Activated T-cell treated with anti-CD3 and anti-CD28 coated beads for 48 hours (primary cell): ENCODE results near the gene WDR83.
A peak's percentile ranks its signal among the peaks of the same experiment; 100 is the strongest.

ENCODE experiments used
- DNase-seq: peaks from one replicate; pipeline ENCODE4 v3.0.0-alpha.2; 2020; ENCODE audit warnings: low read depth

The WDR83 gene

DNA sequence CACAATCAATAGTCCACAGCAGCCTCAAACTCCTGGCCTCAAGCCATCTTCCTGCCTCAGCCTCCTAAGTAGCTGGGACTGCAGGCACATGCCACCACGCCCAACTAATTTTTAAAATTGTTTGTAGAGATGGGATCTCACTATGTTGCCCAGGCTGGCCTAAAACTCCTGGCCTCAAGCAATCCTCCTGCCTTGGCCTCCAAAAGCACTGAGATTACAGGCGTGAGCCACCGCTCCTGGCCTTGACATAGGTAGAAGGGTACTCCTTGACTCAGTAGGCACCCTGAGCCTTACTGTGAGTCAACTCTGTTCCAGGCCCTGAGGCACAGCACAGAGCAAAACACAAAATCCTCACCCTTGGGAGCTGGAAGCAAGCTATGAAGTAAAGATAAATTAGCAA, 49.3 kb downstream of the WDR83 start:
- no peak for DNase-seq

DNA sequence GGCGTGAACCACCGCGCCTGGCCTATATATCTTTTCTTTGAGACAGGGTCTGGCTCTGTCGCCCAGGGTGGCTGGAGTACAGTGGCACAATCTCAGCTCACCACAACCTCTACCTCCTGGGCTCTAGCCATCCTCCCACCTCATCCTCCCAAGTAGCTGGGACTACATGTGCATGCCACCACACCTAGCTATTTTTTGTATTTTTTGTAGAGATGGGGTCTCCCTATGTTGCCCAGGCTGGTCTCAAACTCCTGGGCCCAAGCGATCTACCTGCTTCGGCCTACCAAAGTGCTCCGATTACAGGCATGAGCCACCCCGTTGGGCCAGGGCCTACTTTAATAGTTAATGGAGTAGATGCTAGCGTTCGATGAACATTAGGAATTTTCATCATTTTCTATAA, 53.7 kb downstream of the WDR83 start:
- DNase-seq: no peak

DNA sequence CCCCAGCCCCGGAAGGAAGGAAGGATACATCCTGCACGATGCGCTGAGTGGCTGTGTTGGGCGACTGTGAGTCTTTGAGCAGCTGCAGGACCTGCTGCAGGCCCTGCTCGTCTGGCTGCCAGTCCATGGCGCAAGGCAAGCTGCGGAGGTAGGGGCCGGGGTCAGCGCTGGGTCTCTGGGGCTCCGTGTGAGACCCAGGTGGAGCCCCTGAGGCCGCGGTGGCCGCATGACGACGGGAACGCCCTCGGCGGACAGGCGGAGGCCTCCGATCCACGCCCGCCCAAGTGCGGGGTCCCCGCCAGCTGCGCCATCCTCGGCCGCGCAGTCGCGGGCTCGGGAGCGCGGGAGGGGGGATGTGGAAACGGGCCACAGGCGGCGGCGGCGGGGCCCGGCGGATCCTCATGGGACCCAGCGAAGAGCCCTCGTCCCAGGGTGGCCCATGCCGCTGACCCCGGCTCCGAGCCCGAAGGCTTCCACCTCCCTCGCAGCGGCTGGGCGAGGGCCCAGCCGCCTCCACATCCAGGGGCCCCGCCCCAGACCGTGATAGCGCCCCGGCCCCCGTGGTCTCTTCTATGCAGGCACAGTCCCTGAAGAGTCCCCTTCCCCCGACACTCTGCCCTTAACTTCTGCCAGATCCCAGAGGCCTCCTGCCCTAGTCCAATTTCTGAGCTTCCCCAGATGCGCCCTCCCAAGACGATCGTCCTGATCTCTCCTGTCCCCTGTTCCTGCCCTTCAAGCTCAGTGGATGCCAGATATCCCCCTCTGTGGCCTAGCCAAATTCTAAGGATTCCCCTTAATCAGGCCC, 54.4 kb downstream of the WDR83 start:
- DNase-seq: no peak

DNA sequence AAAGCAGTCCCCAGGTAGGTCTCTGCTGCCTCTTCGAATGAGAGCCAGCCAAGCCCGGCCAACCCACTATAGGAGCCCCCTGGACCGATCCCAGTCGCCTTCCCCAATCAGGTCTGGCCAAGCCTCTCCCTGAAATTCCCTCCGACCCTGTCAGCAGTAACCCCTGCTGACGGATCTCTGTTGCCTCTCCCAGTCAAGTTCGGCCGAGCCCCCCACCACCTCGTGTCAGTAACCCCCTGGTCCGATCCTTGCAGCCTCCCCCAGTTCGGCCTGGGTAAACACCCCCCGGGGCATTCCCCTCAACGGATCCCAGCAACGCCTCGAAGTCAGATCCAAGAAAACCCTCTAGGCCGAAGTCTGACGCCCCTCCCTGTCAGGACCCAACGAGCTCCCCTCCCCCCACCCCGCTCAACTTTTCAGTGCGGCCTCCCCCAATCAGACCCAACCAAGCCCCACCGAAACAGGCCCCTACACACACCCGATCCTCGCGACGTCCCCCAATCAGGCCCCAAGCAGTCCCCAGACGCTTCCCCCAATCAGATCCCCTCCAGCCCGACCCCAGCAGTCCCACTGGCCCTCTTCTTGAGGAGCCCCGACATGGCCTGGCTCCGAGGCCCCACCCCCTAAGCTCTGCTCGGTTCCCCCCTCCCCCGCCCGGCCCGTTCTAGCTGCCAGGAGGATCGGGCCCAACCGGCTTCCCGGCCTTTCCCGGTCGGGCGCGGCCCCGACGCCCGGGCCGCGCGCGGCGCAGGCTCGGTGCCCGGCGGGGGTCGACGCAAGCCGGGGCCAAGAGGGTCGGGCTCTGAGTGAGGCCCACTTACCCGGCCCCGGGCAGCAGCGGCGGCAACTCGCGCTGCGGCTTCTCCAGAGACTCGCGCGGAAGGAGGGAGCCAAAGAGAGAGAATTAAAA, 55.3 kb downstream of the WDR83 start:
- peak; percentile 51 for DNase-seq

DNA sequence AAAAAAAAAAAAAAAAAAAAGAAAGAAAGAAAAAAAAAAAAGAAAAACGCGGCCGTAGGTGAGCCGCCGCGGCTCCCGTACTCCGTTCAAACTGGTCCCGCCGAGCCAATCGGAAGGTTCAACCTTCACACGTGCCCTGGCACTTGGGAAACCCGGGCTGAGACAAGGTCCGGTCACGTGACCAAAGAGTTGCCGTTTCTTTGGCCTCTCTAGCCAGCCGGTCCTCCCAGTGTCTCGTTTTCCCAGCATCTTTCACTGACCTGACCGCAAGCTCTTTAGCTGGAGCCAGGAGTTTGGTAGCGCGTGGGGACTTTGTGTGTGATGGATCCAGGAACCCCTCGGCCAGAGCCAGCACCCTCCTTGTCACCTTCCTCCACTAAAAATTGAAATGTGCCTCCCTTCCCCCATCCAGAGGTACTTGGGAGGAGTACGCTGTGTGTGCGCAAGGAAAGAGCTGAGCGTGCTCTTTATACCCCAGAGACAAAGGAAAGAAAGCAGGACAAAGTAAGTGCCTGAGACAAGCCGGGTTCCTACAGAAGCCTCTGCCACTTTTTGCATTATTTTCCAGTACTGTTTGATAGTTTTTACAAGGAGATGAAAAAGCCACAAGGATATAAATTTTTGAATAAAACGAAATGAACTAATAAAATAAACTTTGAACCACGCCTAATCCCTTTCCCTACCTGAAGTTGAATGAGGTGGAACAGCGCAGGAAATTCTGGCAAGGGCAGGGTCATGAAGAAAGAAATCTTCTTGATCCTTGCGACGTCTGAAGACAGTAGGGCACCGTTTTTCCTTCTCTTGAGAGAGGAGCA, 56.2 kb downstream of the WDR83 start:
- DNase-seq: peak; percentile 85

DNA sequence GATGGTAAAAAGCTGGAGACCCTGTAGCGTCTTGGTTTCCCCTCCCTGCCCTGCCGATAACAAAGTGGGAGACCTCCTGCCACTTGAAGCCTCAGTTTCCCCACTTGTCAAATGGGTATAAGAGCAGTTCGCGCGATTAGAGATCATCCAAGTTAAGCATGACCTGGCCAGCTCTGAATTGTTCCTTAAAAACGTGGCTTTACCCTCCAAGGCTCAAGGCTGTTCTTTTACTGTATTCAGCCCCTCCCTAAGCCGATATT, 56.7 kb downstream of the WDR83 start:
- DNase-seq: no peak

DNA sequence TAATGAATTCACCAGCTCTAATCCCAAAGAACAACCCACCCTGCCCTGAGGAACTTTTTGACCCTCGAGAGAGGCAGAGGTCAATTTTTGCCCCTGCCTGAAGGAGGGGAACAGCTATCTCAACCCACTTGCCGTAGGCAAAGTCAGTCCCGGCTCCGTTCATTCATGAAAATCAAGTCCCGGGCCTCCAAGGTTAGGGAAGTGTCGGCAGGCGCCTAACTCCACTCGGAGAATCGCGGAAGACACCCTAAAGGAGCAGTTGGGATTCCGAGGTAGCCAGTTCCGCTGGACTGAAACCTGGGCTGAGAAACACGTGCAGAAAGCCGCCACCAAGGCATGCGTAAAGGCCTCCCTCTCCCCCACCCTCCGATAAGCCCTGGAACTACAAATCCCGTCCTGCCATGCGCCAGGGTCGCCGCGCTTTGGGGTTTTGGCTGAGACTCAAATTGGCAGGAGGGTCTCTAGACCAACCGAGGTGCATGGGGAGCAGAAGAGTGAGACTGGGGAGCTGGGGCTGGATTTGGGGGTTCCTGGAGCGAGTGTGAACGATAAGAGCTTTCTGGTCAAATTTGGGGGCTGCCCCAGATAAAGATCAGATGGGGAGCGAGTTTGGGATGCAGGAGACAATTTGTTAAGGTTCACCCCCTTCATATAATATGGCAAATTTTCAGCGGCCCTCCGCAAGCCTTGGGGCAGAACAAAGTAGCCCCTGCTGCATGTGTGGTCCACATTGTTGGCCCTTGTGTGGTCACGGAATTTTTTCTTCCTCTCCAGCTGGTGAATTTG, 57.2 kb downstream of the WDR83 start, which contains the start of gene TNPO2:
Gene TNPO2, minus strand, starts transcription at position 292 of the 786 bp plus-strand sequence. CDS start 2,955 bp downstream, outside the sequence.
- DNase-seq: peak; percentile 69
